IPS-NIHi7 (cell line): Measurements from ENCODE around the gene FILIP1L.

Source experiments
- DNase-seq: peaks from one replicate; pipeline ENCODE4 v3.0.0; 2012; ENCODE audit warnings: mixed read lengths; ENCODE audit errors: extremely low spot score

The FILIP1L gene

GRCh38 chr3:99952306-99952705 lies 162.0 kb downstream of the FILIP1L start:
- no peak for DNase-seq

- DNase-seq, result no peak
These were observed 162.6 kb downstream of the FILIP1L start for GRCh38 chr3:99951701-99952100.

GRCh38 chr3:99950921-99951320 lies 163.4 kb downstream of the FILIP1L start:
- no peak for DNase-seq

GRCh38 chr3:99949956-99950670 lies 164.2 kb downstream of the FILIP1L start:
- DNase-seq, result no peak

GRCh38 chr3:99948467-99949089 lies 165.7 kb downstream of the FILIP1L start:
- no peak for DNase-seq

GRCh38 chr3:99947356-99947755 lies 166.9 kb downstream of the FILIP1L start:
- no peak for DNase-seq

GRCh38 chr3:99945328-99945995 lies 168.8 kb downstream of the FILIP1L start:
- DNase-seq, result no peak

GRCh38 chr3:99943931-99944761 lies 170.2 kb downstream of the FILIP1L start:
- no peak for DNase-seq

GRCh38 chr3:99941211-99941610 lies 173.1 kb downstream of the FILIP1L start:
- no peak for DNase-seq

- no peak for DNase-seq
These were observed 174.0 kb downstream of the FILIP1L start for GRCh38 chr3:99940350-99940749.

- no peak for DNase-seq
These were observed 174.4 kb downstream of the FILIP1L start for GRCh38 chr3:99939876-99940275.

- no peak for DNase-seq
These were observed 175.9 kb downstream of the FILIP1L start for GRCh38 chr3:99938270-99938911.

- no peak for DNase-seq
These were observed 179.1 kb downstream of the FILIP1L start for GRCh38 chr3:99934975-99935797.

GRCh38 chr3:99933971-99934750 lies 180.1 kb downstream of the FILIP1L start:
- no peak for DNase-seq

- DNase-seq, result no peak
These were observed 183.2 kb downstream of the FILIP1L start for GRCh38 chr3:99931059-99931458.

GRCh38 chr3:99929745-99930139 lies 184.6 kb downstream of the FILIP1L start:
- no peak for DNase-seq

GRCh38 chr3:99928771-99929744 lies 185.2 kb downstream of the FILIP1L start:
- DNase-seq, result peak; percentile 41

- no peak for DNase-seq
These were observed 186.4 kb downstream of the FILIP1L start for GRCh38 chr3:99927671-99928457.
